Stimulated activated naive CD4-positive, alpha-beta T cell treated with Interleukin-2 at 50 U/mL for 16 hours (primary cell): ENCODE results near the gene SULT1A1.
"Not testable (repeated sequence)": the region's sequence is repeated elsewhere in the genome, so short reads cannot be mapped to it uniquely, and the experiment has no call there.

ENCODE experiments used
- DNase-seq: peaks from one replicate; lab custom pipeline; 2025; lab: John Stamatoyannopoulos, UW

The SULT1A1 gene

DNA sequence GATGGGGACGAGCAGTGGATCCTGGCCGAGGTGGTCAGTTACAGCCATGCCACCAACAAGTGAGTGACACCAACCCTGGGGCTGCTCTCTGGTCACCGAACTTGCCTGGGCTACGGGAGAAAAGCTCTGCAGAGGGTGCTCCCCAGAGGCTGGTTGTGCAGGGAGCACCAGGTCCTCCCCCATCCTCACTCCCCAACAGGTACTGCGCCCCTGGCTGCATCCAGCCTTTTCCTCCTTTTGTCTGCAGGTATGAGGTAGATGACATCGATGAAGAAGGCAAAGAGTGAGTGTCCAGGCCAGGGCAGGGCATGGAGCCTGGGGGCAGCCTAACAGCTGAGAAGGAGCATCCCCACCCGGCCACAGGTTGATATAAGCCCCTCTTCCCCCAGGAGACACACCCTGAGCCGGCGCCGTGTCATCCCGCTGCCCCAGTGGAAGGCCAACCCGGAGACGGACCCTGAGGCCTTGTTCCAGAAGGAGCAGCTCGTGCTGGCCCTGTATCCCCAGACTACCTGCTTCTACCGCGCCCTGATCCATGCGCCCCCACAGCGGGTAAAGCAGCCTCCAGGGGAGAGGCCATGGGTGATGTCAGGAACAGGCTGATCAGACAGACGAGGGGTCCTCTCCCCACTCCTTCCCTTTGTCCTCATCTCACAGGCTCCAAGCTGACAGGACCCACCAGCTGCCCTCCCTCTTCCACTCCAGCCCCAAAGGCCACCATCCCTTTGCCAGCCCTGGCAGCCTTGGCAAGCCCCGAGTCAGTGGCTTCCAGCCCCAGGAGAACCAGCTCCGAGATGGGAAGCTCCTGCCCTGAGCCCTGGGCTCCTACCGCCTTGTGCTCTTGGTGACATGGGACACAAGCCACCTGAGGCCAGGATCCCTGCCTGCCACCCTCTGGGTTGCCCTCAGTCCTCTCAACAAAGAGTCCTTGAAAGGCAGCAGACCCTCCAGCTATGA, 19.2 kb downstream of the SULT1A1 start:
- DNase-seq: no peak

- no peak for DNase-seq
Measured at GRCh38 chr16:28589930-28590329, 19.9 kb downstream of the SULT1A1 start.

DNA sequence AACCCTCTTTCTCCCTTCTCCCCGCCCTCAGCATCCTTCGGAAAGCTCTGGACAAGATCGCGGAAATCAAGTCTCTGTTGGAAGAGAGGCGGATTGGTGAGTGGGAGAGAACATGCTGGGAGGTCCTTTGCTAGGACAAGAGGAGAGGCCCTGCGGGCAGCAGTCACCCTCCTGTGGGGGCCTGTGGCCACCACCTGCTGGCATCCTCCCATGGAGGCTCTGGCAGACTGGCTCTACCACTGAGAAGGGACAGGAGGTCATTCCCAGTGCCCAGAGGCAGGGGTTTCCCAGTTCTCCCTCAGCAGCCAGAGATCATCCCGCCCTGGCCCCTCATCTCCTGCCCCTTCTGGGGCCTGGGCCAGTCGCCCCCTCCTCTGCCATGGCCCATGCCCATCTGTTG, 20.8 kb downstream of the SULT1A1 start:
- DNase-seq: no peak

DNA sequence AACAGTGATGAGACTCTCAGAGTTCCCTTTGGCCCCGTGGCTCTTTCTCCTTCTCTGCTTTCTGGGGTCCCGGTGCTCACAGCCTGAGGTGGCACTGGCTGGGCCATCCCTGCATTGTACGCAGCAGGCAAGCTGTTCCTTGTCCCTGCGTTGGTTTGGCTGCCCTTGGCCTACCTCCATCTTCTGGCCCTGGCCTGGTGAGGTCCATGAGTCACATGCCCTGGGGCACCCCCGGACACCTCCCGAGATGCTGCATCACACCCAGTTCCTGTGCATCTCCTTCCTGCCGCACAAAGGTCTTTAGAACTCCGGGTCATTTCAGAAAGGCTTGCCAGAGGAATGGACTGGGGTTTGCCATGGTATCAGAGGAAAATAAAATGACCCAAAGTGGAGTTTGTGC, 22.5 kb downstream of the SULT1A1 start:
- no peak for DNase-seq

GRCh38 chr16:28586466-28586865, 23.4 kb downstream of the SULT1A1 start:
- DNase-seq: no peak

- DNase-seq: no peak
Measured at GRCh38 chr16:28585674-28586073, 24.2 kb downstream of the SULT1A1 start.

DNA sequence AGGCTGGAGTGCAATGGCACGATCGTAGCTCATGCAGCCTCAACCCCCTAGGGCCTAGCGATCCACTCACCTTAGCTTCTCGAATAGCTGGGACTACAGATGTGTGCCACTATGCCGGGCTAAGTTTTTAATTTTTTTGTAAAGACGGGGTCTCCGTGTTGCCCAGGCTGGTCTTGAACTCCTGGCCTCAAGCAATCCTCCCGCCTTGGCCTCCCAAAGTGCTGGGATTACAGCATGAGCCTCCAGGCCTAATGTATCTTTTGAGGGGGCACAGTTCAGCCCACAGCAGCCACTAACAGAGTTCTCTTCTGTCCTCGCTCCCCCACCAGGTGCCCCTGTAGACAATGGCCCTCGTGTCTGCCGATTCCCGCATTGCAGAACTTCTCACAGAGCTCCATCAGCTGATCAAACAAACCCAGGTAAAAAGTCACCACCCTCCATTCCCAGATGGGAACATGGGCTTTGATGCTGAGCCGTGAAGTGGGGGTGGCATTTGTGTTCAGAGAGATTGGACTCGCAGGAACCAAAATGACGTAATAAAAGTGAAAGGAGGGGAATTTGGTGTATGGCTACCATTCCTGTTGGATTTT, 29.0 kb downstream of the SULT1A1 start:
- DNase-seq: no peak

- no peak for DNase-seq
Measured at GRCh38 chr16:28575446-28576109, 34.3 kb downstream of the SULT1A1 start.

GRCh38 chr16:28574925-28575324, 34.9 kb downstream of the SULT1A1 start:
- no peak for DNase-seq

GRCh38 chr16:28573738-28574718, 35.8 kb downstream of the SULT1A1 start:
- DNase-seq: no peak

DNA sequence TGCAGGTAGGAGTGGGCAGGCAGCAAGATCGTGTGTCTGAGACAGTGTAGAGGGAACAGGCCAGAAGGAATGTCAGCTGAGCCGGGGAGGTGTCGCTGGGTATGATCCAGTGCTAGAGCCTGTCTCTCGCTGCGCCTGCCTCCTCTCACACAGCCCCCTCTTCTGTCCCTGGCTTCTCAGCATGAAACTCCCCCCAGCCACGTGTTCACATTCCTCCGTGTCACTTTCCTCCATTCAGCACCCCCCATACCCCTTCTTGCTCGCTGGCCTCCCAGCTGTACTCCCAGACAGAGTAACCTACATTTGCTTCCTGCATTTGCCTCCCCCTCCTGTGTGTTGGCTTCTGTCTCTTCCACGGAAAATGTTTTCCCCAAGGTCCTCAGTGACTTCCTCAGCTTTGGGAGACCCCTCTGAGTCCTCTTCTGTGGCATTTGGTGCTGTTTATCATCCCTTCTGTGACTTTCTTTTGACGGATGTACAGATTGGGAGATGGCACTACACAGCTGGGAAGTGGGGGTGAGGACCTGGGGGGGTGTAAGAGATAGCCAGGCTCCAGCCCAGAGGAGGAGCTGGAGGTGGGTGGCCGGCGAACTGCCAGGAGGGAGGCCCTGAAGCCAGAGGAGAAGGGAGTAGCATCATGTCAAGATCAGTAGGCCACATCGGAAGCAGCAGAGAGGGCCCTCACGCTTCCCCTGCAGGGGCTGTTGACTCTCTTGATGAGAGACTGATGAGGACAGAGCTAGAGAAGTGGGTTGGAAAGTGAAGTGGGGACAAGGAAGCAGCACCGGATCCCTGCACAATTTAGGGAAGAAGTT, 36.9 kb downstream of the SULT1A1 start:
- no peak for DNase-seq

GRCh38 chr16:28569968-28570752, 39.7 kb downstream of the SULT1A1 start:
- DNase-seq: no peak

DNA sequence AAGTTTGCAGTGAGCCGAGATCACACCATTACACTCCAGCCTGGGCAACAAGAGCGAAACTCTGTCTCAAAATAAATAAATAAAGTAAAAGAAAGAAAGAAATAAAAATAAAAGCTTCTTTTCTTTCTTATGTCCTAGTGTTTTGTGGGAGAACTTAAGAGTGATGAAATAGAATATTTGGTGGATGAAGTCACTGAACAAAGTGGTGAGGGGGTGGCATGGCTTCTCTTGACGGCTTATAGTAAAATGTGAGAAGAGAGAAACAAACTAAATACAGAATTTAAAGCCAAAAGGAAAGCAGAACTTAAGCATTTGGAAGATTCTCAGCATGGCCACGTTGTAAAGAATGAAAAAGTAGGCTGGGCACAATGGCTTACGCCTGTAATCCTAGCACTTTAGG, 40.8 kb downstream of the SULT1A1 start:
- DNase-seq: no peak

DNA sequence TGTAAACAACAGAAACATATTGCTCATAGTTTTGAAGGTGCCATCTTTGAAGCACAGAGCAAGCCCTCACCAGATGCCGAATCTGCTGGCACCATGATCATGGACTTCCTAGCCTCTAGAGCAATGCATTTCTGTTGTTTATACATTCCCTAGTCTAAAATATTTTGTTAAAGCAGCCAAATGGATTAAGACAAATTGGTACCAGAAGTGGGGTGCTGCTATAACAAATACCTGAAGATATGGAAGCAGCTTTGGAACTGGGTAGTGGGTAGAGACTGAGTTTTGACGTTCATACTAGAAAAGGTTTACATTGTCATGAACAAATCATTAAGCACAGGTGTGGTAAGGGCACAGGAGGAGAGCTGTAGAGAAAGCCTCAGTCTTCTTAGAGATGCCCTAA, 42.6 kb downstream of the SULT1A1 start:
- DNase-seq: no peak

- not testable (repeated sequence) for DNase-seq
Measured at GRCh38 chr16:28566233-28566925, 43.5 kb downstream of the SULT1A1 start.

DNA sequence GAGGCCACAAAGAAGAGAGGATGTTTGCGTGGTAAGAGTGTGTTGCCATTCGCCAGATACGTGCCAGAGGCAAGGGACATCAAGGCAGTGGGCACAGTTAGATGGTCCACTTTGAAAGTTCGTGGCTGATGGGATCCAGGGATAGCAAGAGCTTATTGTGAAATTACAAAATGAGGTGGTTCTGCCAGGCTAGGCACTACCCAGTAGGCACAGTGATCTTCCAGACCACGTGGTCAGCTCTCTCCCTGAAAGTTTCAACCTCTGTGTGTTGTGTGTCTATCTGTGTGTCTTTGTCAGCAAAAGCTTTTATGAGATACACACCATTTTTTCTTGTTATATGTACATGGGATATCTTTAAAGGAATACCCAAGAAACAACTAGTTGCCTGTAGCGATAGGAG, 46.6 kb downstream of the SULT1A1 start:
- DNase-seq: no peak

DNA sequence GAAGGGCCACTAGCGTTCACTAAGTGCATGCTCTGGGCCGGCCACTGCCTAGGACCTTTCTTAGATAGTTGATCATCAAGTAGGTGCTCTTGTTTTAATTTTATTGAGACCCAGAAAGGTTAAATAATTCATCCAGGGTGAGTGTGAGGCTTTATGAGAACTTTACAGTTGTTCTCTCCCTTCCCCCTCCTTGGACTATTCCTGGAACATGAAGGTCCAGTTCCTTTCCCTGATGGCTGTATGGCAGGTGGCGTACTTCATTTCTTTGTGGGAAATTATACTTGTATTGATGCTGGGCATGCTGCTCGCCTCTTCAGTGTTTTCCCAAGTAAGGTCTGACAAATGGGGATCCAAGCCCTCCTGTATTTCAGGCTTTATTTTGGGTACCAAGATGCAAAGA, 47.6 kb downstream of the SULT1A1 start:
- no peak for DNase-seq

DNA sequence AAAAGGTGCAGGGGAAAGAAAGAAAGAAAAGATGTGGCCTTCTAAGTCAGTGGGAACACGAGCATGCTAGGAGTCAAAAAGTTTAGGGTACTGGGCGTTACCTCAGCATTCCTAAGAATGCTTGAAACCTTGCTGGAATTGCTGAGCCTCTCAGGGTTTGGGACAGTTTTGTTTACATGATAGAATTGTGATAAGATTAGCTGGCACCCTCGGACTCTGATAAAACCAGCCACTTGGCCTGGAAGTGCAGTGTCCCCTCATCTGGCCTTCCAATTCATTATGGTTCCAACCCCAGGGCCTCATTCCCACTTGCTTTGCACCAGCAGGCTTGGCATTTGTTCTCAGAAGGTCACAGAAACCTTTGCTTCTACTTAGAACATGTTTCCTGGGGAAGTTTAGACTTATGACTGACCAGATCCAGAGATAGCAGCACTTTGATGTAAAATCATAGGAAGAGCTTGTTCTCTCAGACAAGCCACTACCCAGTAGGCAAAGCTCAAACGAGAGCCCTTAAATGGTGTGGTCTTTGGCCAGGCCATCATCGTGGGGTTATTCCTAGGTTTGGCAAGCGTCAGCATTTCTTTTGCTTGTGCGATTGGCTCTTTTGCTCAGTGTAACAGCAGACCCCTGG, 48.2 kb downstream of the SULT1A1 start:
- no peak for DNase-seq

DNA sequence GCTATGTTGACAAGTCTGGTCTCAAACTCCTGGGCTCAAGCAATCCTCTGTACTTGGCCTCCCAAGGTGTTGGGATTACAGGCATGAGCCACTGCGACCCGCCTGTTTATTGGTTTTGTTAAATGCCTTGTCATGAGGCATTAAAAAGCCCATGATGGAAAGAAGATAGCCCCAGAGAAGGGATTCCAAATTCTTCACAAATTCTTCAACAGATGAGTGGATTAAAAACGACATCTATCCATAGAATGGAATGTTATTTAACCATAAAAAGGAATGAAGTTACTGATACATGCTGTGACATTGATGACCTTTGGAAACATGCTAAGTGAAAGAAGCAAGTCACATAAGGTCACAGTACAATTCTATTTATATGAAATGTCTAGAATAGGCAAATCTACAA, 51.4 kb downstream of the SULT1A1 start:
- no peak for DNase-seq
